ENCODE data around the gene RCC2.

Gene RCC2

DNA sequence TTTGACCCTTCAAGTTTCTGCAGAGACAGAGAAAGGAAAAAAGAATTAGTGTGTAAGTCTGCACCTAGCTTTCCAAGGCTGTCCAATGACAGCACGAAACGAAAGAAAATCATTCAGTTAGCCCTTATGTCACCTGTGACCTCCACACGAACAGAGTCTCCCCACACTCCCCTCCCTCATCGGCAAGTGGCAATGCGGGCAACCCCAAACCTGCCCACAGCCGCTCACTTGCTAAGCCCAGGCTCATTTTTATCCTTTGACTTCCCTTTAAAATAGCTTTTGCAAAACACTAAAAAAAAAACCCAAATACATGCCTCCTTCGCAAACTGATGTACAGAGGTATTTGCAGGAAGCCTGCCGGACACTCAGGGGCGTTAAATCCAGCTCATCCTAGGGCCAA, 10.3 kb downstream of the RCC2 start:
- DNase-seq (ENCODE audit: low spot score) (no peak), ATAC-seq (ENCODE audit: low read depth) (no peak)
- TF ChIP-seq, protein P1, sequence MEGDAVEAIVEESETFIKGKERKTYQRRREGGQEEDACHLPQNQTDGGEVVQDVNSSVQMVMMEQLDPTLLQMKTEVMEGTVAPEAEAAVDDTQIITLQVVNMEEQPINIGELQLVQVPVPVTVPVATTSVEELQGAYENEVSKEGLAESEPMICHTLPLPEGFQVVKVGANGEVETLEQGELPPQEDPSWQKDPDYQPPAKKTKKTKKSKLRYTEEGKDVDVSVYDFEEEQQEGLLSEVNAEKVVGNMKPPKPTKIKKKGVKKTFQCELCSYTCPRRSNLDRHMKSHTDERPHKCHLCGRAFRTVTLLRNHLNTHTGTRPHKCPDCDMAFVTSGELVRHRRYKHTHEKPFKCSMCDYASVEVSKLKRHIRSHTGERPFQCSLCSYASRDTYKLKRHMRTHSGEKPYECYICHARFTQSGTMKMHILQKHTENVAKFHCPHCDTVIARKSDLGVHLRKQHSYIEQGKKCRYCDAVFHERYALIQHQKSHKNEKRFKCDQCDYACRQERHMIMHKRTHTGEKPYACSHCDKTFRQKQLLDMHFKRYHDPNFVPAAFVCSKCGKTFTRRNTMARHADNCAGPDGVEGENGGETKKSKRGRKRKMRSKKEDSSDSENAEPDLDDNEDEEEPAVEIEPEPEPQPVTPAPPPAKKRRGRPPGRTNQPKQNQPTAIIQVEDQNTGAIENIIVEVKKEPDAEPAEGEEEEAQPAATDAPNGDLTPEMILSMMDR (IDR thresholded peaks at IDR 0.05; ENCODE audit: poor library complexity, severe bottlenecking): no peak
- no peaks in the 10 kb centered on the region for H3K9me3 ChIP-seq (ENCODE audit: severe bottlenecking)
- H3K27me3 ChIP-seq (ENCODE audit: insufficient read depth, poor library complexity, severe bottlenecking): no peaks in the 10 kb centered on the region
- no peak overlapping the region for H3K27ac ChIP-seq (ENCODE audit: poor library complexity, severe bottlenecking)
- peaks cover 94% of the 10 kb centered on the region for H3K36me3 ChIP-seq (ENCODE audit: low read depth)
- H3K4me3 ChIP-seq (ENCODE audit: severe bottlenecking): no peak overlapping the region
- no peaks in the 10 kb centered on the region for H3K4me1 ChIP-seq (ENCODE audit: insufficient read depth, poor library complexity, severe bottlenecking)

DNA sequence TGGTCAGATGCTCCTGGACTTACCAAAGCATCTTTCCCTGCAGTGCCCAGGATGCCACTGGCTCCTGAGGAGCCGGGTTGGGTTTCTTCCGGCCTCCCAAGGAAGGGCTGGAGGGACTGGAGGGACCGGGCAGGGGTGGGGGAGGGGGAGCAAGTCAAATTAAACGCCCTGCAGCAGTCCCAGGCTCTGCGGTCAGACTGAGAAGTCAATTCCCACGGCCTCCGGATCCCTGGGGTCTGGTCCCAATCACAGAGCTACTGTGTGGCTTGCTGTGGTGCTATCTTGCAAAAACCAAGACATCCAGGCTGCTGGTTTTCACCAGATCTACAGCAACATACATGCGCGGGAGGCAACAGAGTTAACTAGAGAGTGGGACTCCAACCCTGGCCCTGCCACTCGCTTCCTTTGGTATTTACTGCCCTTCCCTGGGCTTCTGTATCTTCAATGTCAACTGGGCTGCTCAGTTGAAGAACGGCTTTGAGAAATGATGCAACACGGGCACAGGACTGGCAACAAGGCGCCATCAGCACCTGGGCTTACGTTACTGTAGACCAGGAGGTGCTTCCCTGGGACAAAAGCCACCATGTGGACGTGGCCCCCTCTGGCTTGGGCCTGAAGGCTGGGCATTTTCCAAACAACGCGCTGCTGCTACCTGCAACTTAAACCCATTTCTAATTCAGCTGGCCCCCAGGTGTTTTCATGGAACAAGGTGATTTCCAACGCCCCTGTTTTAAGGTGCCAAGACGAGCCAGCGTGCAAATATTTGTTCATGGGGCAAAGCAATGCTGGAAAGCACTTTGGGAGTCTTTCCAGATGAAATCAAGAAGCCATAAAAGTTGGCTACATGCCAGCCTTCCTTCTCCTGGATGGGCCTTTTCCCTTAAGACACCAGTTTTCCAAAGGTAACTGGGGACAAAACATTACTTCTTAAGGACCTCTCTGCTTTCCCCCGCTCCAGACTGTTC, 11.5 kb downstream of the RCC2 start:
- no peak for ATAC-seq (ENCODE audit: low read depth)
- Histone ChIP-seq H3K4me3 (ENCODE audit: severe bottlenecking) (no peak overlapping the region), H3K36me3 (ENCODE audit: low read depth) (peaks cover 94% of the 10 kb centered on the region), H3K27me3 (ENCODE audit: insufficient read depth, poor library complexity, severe bottlenecking) (no peaks in the 10 kb centered on the region), H3K9me3 (ENCODE audit: severe bottlenecking) (no peaks in the 10 kb centered on the region), H3K27ac (ENCODE audit: poor library complexity, severe bottlenecking) (no peak overlapping the region), H3K4me1 (ENCODE audit: insufficient read depth, poor library complexity, severe bottlenecking) (no peaks in the 10 kb centered on the region)
- DNase-seq (ENCODE audit: low spot score): no peak
- TF ChIP-seq, protein P1 (IDR thresholded peaks at IDR 0.05; ENCODE audit: poor library complexity, severe bottlenecking): no peak

DNA sequence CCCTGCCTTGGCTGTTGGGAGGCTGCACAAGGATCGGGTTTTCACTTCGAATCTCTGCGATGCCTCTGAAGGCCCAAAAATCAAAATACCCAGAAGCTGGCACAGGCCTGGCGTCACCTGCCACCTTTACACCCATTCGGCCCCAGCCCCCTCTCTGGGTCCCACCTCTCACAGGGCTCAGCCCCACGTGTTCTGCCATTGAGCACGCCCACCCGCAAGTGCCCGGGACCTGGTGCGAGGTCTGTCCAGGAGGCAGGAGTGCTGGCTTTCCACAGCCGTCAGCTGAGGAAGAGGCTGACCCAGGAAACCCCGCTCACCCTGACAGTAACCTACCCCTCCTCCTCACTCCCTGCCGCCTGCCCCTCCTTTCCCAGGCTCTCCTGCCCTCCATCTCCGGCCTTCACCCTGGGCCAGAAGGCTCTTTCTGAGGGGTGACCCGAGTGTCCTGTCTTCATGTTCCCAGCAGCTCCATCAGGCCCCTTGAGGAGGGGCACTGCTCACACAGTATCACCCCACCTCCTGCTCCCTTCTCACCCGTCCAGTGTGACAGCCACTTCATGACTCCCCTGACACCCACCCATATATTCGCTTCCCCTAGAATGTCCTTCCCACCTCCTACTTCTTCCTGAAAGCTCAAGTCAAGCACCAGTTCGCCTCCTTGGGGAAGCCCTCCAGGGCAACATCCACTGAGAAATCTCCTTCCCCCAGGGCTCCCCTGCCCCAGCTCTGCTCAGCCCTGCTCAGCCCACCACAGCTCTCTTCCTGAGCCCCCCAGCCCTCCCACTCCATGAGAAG, 13.5 kb downstream of the RCC2 start:
- no peak for ATAC-seq (ENCODE audit: low read depth)

DNA sequence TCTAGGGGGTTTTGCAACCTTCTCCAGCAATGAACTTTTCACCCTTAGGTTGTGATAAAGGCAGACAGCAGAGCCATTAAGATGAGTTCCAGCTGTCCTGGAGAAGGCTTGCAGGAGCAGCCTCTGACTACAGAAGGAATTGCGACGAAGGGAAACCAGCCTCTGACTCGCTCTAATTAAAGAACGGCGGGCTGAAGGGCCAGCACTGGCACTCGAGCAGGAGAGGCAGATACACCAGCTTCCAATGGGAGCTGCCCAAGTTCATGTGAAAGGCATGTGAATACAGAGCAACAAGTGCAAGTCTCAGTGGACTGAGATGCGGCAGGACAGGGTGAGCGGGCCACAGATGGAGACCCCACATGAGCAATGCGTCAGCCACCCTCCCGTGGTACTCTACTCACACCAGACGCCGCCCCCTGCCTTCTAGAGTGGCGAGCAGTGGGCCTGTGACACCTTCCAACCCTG, 15.7 kb downstream of the RCC2 start:
- no peaks in the 10 kb centered on the region for H3K27me3 ChIP-seq (ENCODE audit: insufficient read depth, poor library complexity, severe bottlenecking)
- TF ChIP-seq, protein P1 (IDR thresholded peaks at IDR 0.05; ENCODE audit: poor library complexity, severe bottlenecking): no peak
- ATAC-seq (ENCODE audit: low read depth) (no peak), DNase-seq (ENCODE audit: low spot score) (no peak)
- H3K36me3 ChIP-seq (ENCODE audit: low read depth): peaks cover 99% of the 10 kb centered on the region
- H3K4me1 ChIP-seq (ENCODE audit: insufficient read depth, poor library complexity, severe bottlenecking): no peaks in the 10 kb centered on the region
- H3K9me3 ChIP-seq (ENCODE audit: severe bottlenecking): no peaks in the 10 kb centered on the region
- no peak overlapping the region for H3K27ac ChIP-seq (ENCODE audit: poor library complexity, severe bottlenecking)
- H3K4me3 ChIP-seq (ENCODE audit: severe bottlenecking): no peak overlapping the region

More for the DNA sequence above, 13.5 kb downstream of the RCC2 start:
- Histone ChIP-seq H3K4me1 (ENCODE audit: insufficient read depth, poor library complexity, severe bottlenecking) (no peaks in the 10 kb centered on the region), H3K9me3 (ENCODE audit: severe bottlenecking) (no peaks in the 10 kb centered on the region), H3K36me3 (ENCODE audit: low read depth) (peaks cover 97% of the 10 kb centered on the region), H3K27ac (ENCODE audit: poor library complexity, severe bottlenecking) (no peak overlapping the region), H3K4me3 (ENCODE audit: severe bottlenecking) (no peak overlapping the region), H3K27me3 (ENCODE audit: insufficient read depth, poor library complexity, severe bottlenecking) (no peaks in the 10 kb centered on the region)
- DNase-seq (ENCODE audit: low spot score): no peak
- TF ChIP-seq, protein P1 (IDR thresholded peaks at IDR 0.05; ENCODE audit: poor library complexity, severe bottlenecking): no peak
